Body of pancreas (tissue), 4 donors: Measurements from ENCODE around the gene AVPI1.

ENCODE experiments used
- CTCF ChIP-seq, 7 experiments: fragments of 450-650 bp in 4 of 7; fragments of 200-600 bp in 3 of 7; sonication (generic) in 3 of 7; IDR thresholded peaks; one replicate each; pipeline ENCODE4 v1.5.1; 2016 to 2019; ENCODE audit warnings: antibody characterized with exemption in 7 of 7
- POLR2A ChIP-seq, 3 donors: fragments of 450-650 bp; IDR thresholded peaks; one replicate each; pipeline ENCODE4 v1.6.1; 2016; ENCODE audit warnings: antibody characterized with exemption in 3 of 3, mild to moderate bottlenecking in 2 of 3

DNA sequence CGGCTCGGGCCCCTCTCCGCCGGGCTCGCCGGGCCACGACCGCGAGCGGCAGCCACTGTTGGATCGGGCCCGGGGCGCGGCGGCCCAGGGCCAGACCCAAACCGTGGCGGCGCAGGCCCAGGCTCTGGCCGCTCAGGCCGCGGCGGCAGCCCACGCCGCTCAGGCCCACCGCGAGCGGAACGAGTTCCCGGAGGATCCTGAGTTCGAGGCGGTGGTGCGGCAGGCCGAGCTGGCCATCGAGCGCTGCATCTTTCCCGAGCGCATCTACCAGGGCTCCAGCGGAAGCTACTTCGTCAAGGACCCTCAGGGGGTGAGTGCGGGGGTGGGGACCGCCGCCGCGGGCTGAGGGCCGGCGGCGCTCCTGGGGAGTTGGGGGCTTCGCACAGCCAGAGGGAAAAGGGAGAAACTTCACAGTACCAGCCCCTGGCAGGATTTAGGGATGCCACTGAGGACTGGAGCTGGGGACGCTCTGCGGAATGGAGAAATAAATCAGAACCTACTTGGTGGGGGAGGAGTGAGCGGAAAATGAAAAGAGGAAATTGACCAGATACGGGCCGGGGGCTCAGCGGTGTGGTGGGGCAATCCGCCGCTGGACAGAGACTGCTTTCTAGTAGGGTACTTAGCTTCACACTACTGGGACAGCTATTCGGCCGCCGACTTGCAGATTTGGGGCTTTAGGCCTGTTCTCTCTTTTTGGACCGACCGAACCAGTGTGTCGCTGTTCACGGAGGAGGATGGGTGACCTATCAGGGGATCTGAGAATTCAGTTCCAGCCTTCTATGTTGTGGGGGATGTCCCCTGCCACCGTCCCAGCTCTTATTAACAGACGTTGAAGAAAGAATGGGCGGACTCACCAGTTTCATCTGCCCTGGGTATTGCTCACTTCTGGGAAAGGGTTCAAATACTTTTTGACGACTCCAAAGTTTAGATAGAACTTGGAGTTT, 45.9 kb downstream of the AVPI1 start:
- TF ChIP-seq CTCF (IDR thresholded peaks at IDR 0.05) (no peak), POLR2A (IDR thresholded peaks at IDR 0.05) (peak in 2 of 3 donors; percentile 3)
